Type B pancreatic cell (in vitro differentiated cells): ENCODE results near the gene AGFG2. TPM values are rescaled to one million over a fixed set of nuclear protein-coding genes. Genes with fewer than 3 reads are reported as not detected.

Experiments
- DNase-seq: peaks from one replicate; pipeline ENCODE4 v3.0.0; 2021; ENCODE audit warnings: mixed read lengths; ENCODE audit not compliant: unreplicated experiment; ENCODE audit errors: extremely low spot score
- H3K27ac Mint-ChIP-seq: 2 replicates; pipeline ENCODE4 v1.8.0; 2021; ENCODE audit warnings: mild to moderate bottlenecking, mixed read lengths
- H3K27me3 Mint-ChIP-seq: 2 replicates; pipeline ENCODE4 v1.8.0; 2021; ENCODE audit warnings: mixed read lengths
- H3K36me3 Mint-ChIP-seq: 2 replicates; pipeline ENCODE4 v1.8.0; 2021; ENCODE audit warnings: mixed read lengths
- H3K4me1 Mint-ChIP-seq: one replicate; pipeline ENCODE4 v1.8.0; 2021; ENCODE audit warnings: mixed read lengths; ENCODE audit not compliant: unreplicated experiment
- H3K4me3 Mint-ChIP-seq: 2 replicates; pipeline ENCODE4 v1.8.0; 2021; ENCODE audit warnings: mild to moderate bottlenecking, mixed read lengths
- H3K9me3 Mint-ChIP-seq: 2 replicates; pipeline ENCODE4 v1.8.0; 2021; ENCODE audit warnings: mixed read lengths
- CTCF ChIP-seq: fragments of 200-600 bp; sonication (generic); conservative IDR thresholded peaks from 2 replicates; pipeline ENCODE4 v1.5.0; 2021; ENCODE audit warnings: antibody characterized with exemption, mild to moderate bottlenecking
- total RNA-seq: library from RNA; stranded (reverse); gene quantifications from 2 replicates; pipeline ENCODE4 v1.2.1, GENCODE V29; 2021; ENCODE audit warnings: low replicate concordance

Gene AGFG2
- total RNA-seq, 1 donor from 2014 or later, result 16.3 TPM

- H3K27ac Mint-ChIP-seq, result peak overlapping the region; percentile 64
- H3K27me3 Mint-ChIP-seq, result peaks cover 4% of the 10 kb centered on the region
- H3K4me3 Mint-ChIP-seq, result no peak overlapping the region
- no peak for TF ChIP-seq CTCF
- peaks cover 34% of the 10 kb centered on the region for H3K4me1 Mint-ChIP-seq
- H3K9me3 Mint-ChIP-seq, result no peaks in the 10 kb centered on the region
- DNase-seq, result peak; percentile 65
- H3K36me3 Mint-ChIP-seq, result no peaks in the 10 kb centered on the region
Measured at GRCh38 chr7:100568176-100568895, 29.3 kb downstream of the AGFG2 start.

GRCh38 chr7:100568896-100569844 lies 30.2 kb downstream of the AGFG2 start:
- peaks cover 28% of the 10 kb centered on the region for H3K4me1 Mint-ChIP-seq
- H3K27me3 Mint-ChIP-seq, result peaks cover 4% of the 10 kb centered on the region
- peak overlapping the region; percentile 67 for H3K4me3 Mint-ChIP-seq
- no peaks in the 10 kb centered on the region for H3K9me3 Mint-ChIP-seq
- H3K36me3 Mint-ChIP-seq, result no peaks in the 10 kb centered on the region
- peak; percentile 67 for TF ChIP-seq CTCF
- DNase-seq, result peak; percentile 73
- H3K27ac Mint-ChIP-seq, result peak overlapping the region; percentile 64

GRCh38 chr7:100570954-100571828 lies 32.2 kb downstream of the AGFG2 start:
- DNase-seq, result no peak
- TF ChIP-seq CTCF, result no peak
- no peaks in the 10 kb centered on the region for H3K9me3 Mint-ChIP-seq
- H3K4me3 Mint-ChIP-seq, result peak overlapping the region; percentile 74
- peaks cover 27% of the 10 kb centered on the region for H3K4me1 Mint-ChIP-seq
- peaks cover 4% of the 10 kb centered on the region for H3K27me3 Mint-ChIP-seq
- H3K36me3 Mint-ChIP-seq, result no peaks in the 10 kb centered on the region
- H3K27ac Mint-ChIP-seq, result peak overlapping the region; percentile 79

- Mint-ChIP-seq H3K36me3 (no peaks in the 10 kb centered on the region), H3K4me3 (peak overlapping the region; percentile 74), H3K4me1 (peaks cover 22% of the 10 kb centered on the region), H3K27me3 (peaks cover 4% of the 10 kb centered on the region), H3K27ac (peak overlapping the region; percentile 79), H3K9me3 (no peaks in the 10 kb centered on the region)
- no peak for TF ChIP-seq CTCF
- DNase-seq, result no peak
Measured at GRCh38 chr7:100571829-100572116, 32.8 kb downstream of the AGFG2 start.

- H3K27ac Mint-ChIP-seq, result peak overlapping the region; percentile 79
- no peaks in the 10 kb centered on the region for H3K36me3 Mint-ChIP-seq
Measured at GRCh38 chr7:100572281-100572948, 33.4 kb downstream of the AGFG2 start.

More at GRCh38 chr7:100572281-100572948, 33.4 kb downstream of the AGFG2 start:
- no peak for TF ChIP-seq CTCF
- Mint-ChIP-seq H3K4me3 (peak overlapping the region; percentile 74), H3K4me1 (peaks cover 21% of the 10 kb centered on the region), H3K27me3 (peaks cover 4% of the 10 kb centered on the region), H3K9me3 (no peaks in the 10 kb centered on the region)
- peak; percentile 67 for DNase-seq
